ENCODE measurements around the gene KCNQ2.
A peak's percentile ranks its signal among the peaks of the same experiment; 100 is the strongest.

The KCNQ2 gene

DNA sequence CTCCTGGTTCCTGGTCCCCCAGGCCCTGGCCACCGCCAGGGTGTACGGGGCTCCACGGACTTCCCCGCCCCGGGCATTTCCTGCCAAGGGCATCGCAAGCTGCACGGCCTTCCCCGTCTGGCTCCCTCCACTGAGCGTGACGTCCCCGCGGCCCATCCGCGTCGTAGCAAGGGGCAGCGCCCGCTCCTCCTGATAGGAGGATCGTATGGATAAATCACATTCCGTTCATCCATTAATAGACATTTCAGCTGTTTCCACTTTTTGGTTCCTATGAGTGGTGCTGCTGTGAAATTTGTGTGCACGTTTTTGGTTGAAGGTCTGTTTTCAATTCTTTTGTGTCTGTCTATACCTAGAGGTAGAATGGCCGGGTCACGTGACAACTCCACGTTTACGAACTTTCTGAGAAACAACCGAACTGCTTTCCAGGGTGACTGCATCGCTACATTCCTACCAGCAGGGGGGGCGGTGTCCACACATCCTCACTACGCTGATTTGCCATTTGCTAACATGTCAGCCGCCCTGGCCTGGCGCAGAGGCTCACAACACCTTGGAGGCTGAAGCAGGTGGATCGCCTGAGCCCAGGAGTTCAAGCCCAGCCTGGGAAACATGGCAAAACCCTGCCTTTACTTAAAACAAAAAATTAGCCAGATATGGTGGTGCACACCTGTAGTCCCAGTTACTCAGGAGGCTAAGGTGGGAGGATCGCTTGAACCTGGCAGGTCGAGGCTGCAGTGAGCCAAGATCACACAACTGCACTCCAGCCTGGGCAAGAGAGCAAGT lies 37.7 kb downstream of the KCNQ2 start:
- DNase-seq (ENCODE audit: low read depth in 3 of 3): peak; percentile 46 to 59 (median 49)

DNA sequence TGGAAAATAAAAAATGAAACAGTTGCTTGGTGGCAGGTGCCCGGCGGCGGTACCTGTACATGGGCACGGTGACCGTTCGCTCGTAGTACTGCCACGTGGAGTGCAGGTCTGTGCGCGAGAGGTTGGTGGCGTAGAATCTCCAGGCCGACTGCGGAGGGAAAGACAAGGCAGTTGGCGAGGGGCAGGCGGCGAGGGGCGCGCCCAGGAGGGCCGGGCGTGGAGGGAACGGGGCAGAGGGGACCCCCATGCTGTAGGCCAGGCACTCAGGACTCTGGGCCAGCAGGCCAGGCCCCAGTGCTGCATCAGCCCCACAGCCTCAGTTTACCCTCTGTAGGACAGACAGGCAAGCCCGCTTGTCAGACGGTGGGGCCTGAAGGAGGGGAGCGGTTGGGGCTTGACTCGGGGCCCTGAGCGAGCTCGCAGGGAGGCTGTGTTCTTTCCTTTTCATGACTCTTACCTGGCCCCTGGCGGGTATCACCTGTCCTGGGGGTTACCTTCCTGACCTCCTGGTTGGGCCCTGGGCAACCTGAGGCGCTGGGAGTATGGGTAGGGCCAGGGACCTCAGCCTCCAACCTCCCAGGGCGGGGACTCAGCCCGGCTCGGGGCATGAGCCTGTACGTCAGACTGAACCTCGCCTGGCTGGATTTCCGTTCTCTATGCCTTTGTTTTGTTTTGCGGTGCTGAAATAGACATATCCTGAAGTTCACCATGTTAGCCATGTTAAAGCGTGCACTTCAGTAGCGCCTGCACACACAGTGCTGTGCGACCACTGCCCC lies 38.5 kb downstream of the KCNQ2 start:
- DNase-seq (ENCODE audit: low read depth in 3 of 3): no peak

- DNase-seq (ENCODE audit: low read depth in 3 of 3): no peak
Measured at GRCh38 chr20:63433351-63433750, 39.1 kb downstream of the KCNQ2 start.

DNA sequence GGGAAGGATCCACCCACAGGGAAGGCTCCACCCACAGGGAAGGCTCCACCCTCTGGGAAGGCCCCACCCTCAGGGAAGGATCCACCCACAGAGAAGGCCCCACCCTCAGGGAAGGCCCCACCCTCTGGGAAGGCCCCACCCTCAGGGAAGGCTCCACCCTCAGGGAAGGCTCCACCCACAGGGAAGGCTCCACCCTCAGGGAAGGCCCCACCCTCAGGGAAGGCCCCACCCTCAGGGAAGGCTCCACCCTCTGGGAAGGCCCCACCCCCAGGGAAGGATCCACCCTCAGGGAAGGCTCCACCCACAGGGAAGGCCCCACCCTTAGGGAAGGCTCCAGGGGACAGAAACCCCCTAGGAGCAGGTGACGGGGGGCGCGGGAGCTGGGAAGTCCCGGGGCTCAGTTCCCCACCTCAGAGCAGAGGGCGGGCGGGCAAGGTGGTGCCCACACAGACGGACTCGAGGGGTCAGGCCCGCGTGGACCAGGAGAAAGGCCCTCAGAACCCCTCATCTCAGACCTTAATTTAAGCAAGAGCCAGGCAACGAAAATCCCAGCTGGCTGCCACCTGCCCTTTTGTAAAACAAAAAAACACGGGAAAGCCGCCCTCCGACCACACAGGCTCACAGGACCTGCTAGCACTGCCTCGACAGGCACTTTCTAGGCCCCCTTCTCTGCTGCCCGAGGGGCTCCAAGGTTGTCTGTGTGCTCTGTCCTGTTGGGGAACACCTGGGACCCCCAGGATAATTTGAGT lies 39.7 kb downstream of the KCNQ2 start:
- DNase-seq (ENCODE audit: low read depth in 3 of 3): no peak

DNA sequence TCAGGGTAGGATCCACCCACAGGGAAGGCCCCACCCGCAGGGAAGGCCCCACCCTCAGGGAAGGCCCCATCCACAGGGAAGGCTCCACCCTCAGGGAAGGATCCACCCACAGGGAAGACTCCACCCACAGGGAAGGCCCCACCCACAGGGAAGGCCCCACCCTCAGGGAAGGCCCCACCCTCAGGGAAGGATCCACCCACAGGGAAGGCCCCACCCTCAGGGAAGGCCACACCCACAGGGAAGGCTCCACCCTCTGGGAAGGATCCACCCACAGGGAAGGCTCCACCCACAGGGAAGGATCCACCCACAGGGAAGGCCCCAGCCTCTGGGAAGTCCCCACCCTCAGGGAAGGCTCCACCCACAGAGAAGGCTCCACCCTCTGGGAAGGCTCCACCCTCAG lies 40.5 kb downstream of the KCNQ2 start:
- no peak for DNase-seq (ENCODE audit: low read depth in 3 of 3)

DNA sequence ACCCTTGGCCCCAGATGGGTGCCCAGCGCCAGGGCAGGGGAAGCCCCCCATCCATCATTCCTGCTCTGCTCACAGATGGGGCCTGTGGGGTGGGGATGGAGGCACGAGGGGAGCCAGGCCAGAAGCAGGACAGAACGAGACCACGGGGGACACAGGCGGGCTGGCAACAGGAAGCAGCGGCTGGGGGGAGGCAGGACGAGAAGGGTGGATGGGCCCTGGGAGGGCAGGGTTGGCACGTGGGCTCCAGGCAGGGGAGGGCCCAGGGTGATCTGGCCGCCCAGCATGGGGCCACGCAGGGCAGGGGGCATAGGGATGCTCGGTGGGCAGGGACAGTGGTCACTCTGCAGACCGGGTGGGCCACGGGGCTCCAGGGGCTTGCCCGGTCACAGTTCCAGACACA lies 41.6 kb downstream of the KCNQ2 start:
- no peak for DNase-seq (ENCODE audit: low read depth in 3 of 3)

- no peak for DNase-seq (ENCODE audit: low read depth in 3 of 3)
Measured at GRCh38 chr20:63429992-63430391, 42.5 kb downstream of the KCNQ2 start.

DNA sequence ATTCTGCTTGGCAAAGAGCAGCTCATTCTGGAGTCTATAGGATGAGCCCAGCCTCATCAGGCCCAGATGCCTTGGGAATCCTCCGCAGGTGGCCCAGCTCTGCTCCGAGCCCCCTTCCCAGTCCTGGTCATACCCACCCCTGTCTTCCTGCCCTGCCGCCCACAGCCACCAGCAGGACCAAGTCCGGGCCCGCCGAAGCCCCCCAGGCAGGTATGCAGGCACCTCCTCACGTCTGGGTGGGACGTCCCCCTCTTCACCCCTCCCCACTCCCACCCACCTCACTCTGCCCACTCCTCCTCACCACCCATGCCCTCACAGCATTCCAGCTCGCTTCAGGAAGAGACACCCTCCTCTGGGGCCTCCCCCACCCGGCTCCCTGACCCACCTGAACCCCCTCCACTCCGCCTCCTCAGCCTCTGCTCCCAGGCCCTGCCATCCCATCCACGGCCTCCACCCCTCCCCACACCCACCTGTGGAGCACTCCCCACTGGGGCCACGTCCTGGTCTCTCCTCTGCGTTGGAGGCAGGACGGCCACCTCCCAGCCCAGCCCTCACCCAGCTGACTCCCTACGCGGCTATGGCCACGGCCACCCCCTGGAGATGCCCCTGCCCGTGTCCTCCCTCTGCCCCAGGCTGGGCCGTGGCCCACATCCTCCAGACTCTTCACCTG lies 43.4 kb downstream of the KCNQ2 start:
- DNase-seq (ENCODE audit: low read depth in 3 of 3): no peak

DNA sequence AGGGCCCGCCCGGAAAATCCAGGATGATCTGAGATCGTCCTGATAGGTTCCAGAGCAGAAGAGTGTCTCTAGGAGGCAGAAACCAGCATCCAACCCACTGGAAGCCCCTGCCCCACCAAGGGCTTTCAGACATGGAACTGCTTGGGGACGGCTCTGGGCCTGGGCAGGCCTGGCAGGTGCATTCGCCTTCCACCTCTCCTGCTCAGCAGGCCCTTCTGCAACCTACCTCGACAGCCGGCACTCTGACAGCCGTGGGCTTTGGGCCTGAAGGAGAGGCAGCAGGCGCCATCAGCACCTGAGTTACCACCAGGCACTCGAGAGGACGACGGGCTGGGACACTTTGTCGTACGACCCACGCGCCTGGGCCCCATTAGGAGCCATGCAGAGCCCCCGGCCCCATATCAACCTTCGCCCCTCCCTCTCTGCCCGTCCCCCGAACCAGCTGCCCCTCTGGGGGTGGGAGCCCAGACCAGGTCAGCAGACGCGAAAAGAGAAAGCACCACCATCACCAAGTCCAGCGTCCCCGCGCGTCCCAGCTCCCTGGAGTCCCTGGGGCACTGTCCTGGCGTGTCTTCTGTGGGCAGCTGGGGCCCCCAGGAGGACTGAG lies 44.6 kb downstream of the KCNQ2 start:
- DNase-seq (ENCODE audit: low read depth in 3 of 3): no peak

DNA sequence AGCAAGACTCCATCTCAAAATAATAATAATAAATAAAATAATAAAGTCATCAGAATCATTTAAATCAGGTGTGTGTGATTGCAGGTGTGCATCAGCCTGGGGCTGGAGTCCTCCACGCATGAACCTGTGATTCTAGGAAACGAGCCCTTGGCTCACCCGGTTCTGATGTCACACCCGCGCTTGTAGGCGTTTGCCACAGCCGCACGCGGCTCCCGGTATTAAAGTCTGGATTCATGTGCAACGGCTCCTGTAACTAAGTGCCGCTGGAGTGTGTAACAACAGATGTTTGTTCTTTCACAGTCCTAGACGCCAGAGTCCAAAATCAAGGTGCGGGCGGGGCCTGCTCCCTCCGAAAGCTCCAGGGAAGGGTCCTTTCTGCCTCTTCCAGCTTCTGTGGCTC lies 45.2 kb downstream of the KCNQ2 start:
- no peak for DNase-seq (ENCODE audit: low read depth in 3 of 3)

DNA sequence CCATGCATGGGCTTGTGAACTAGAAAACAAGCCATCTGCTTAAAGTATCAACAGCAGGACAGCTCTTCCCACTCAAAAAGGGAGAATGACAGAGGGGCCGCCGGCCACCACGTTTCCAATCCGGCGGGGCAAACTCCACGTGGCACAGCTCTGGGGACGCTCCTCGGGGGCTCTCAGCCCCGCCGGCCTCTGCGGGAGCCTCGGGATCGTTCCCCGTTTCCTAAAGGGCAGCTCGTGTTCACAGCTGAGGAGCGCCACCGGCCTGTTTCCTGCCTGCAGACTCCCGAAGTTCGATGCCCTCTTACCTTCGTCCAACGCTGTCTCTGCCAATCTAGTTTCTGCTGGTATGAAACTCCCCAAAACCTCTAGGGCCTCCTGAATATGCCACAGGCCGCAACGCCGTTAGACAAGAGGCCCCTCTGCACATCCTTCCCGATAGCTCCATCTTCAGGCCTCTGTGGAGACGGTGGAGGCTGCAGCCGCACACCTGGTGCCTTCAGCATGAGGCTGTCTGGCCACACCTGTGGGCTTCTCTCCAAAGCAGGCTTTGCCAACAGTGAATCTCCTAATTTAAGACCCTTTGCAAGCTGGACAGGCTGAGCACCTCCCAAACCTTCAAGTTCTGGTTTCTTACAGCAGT lies 46.5 kb downstream of the KCNQ2 start:
- no peak for DNase-seq (ENCODE audit: low read depth in 3 of 3)

- no peak for DNase-seq (ENCODE audit: low read depth in 3 of 3)
Measured at GRCh38 chr20:63424613-63425012, 47.8 kb downstream of the KCNQ2 start.

GRCh38 chr20:63423751-63424150 lies 48.7 kb downstream of the KCNQ2 start:
- DNase-seq (ENCODE audit: low read depth in 3 of 3): no peak

DNA sequence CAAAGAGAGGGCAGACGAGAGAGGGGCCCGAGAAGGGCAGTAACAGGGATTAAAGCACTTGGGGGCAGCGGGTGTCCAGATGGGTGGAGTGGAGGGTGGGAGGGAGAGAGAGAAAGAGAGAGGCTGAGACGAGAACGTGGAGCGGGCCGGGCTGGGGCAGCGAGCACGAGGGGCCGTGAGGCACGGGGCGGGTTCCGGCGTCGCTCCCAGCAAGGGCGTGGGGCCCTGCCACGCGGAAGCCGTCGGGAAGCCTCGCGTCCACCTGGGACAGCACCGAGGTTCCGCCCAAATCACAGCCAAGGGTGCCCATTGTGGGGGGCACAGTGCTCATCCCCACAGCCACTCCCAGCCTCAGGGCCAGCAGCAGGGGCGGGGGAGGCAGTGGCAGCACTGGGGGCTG lies 49.8 kb downstream of the KCNQ2 start:
- no peak for DNase-seq (ENCODE audit: low read depth in 3 of 3)

DNA sequence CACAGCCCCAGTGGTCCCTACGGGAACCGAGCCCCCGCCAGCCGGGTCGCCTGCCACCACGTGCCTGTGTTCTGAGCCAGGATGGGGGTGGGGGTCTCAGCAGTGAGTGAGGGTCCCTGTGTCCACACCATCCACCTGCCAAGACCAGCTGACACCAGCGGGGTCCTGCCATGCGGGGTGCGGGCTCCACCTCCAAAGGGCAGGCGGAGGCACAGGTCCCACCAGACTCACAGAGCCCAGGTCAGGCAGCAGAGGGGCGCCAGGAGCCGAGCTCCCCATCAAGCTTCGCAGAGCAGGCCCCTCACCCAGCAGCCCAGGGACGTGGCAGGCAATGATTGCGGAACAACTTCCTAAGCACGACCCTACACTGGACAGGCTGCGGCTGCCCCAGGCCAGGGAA lies 50.5 kb downstream of the KCNQ2 start:
- DNase-seq (ENCODE audit: low read depth in 3 of 3): no peak

DNA sequence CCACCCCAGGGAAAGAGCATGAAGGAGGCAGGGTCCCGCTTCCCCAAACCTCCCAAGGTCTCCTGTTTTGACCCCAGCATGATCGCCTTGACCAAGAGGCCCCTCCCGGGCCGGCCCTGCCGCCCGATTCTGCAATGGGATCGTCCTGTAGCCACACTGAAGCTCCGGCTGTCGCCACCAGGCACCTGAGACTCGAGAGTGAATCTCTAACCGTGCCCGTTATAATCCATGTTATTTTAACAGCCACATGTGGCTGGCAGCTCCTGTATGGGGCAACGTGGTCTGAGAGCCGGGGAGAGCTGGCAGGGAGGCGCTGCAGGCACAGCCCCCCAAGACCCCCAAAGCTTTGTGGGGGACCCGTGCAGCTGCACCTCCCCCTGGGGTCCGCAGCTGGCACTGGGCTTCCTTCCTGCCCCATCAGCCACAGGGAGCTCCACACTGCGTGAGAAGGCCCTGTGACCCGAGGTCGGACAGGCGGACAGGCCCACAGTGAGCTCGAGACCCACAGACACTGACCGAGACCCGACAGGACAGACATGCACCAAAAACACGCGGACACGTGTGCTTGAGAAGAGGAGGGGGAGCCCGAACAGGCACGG lies 51.3 kb downstream of the KCNQ2 start:
- DNase-seq (ENCODE audit: low read depth in 3 of 3): no peak

GRCh38 chr20:63420359-63421093 lies 51.9 kb downstream of the KCNQ2 start:
- no peak for DNase-seq (ENCODE audit: low read depth in 3 of 3)

- no peak for DNase-seq (ENCODE audit: low read depth in 3 of 3)
Measured at GRCh38 chr20:63419299-63419698, 53.2 kb downstream of the KCNQ2 start.

- DNase-seq (ENCODE audit: low read depth in 3 of 3): no peak
Measured at GRCh38 chr20:63418617-63419016, 53.8 kb downstream of the KCNQ2 start.

DNA sequence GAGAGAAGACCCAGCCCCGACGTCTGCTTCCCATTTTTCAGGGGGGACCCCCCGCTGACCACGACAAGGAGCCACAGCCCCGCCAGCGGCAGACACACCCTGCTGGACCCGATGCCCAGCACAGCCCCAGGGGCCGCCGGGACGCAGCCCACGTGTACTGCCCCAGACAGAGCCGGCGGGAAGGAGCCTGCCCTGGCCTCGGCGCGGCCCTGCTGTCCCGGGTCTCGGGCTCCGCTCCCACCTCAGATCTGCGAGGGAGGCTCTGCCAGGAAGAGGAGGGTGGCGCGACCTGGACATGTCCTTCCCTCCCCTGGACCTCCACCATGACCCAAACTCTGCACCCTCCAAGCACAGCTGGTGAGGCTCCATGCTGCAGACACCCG lies 54.7 kb downstream of the KCNQ2 start:
- no peak for DNase-seq (ENCODE audit: low read depth in 3 of 3)
